HG02840 (cell line): ENCODE data around the gene ZNF609.
"Not testable (repeated sequence)": the region's sequence is repeated elsewhere in the genome, so short reads cannot be mapped to it uniquely, and the experiment has no call there.

Experiments used
- ATAC-seq: cut with Tn5 transposase; IDR thresholded peaks from one replicate; pipeline ENCODE4 v1.9.1; 2021; ENCODE audit warnings: mild to moderate bottlenecking, moderate library complexity, moderate number of reproducible peaks; ENCODE audit not compliant: unreplicated experiment, low FRiP score

Gene ZNF609

GRCh38 chr15:64614519-64614918 lies 154.1 kb downstream of the ZNF609 start:
- no peak for ATAC-seq

- ATAC-seq = no peak
These were observed 157.3 kb downstream of the ZNF609 start for GRCh38 chr15:64617727-64618126.

- ATAC-seq = no peak
These were observed 157.8 kb downstream of the ZNF609 start for GRCh38 chr15:64618138-64618537.

GRCh38 chr15:64618540-64618939 lies 158.2 kb downstream of the ZNF609 start:
- no peak for ATAC-seq

GRCh38 chr15:64619880-64620839 lies 159.8 kb downstream of the ZNF609 start:
- no peak for ATAC-seq

GRCh38 chr15:64621056-64621455 lies 160.7 kb downstream of the ZNF609 start:
- ATAC-seq = no peak

- peak; percentile 61 for ATAC-seq
These were observed 162.3 kb downstream of the ZNF609 start for GRCh38 chr15:64622410-64623260.

GRCh38 chr15:64623347-64623996 lies 163.1 kb downstream of the ZNF609 start:
- ATAC-seq = no peak

- no peak for ATAC-seq
These were observed 163.9 kb downstream of the ZNF609 start for GRCh38 chr15:64624242-64624641.

GRCh38 chr15:64629063-64629462 lies 168.7 kb downstream of the ZNF609 start:
- ATAC-seq = no peak

GRCh38 chr15:64630396-64631107 lies 170.2 kb downstream of the ZNF609 start:
- ATAC-seq = no peak

GRCh38 chr15:64632639-64633038 lies 172.3 kb downstream of the ZNF609 start:
- not testable (repeated sequence) for ATAC-seq

- ATAC-seq = no peak
These were observed 173.0 kb downstream of the ZNF609 start for GRCh38 chr15:64633332-64633731.

GRCh38 chr15:64634027-64634426 lies 173.6 kb downstream of the ZNF609 start:
- ATAC-seq = no peak

- ATAC-seq = peak; percentile 48
These were observed 174.5 kb downstream of the ZNF609 start for GRCh38 chr15:64634576-64635498.

GRCh38 chr15:64635499-64636495 lies 175.4 kb downstream of the ZNF609 start:
- no peak for ATAC-seq

GRCh38 chr15:64636556-64636955 lies 176.2 kb downstream of the ZNF609 start:
- ATAC-seq = no peak

GRCh38 chr15:64637412-64637811 lies 177.0 kb downstream of the ZNF609 start:
- no peak for ATAC-seq
